Ishikawa (cell line): ENCODE data around the gene NAV1.

Experiments
- CEBPB ChIP-seq: IDR thresholded peaks from 2 replicates; pipeline ENCODE4 v1.6.1; 2012
- CREB1 ChIP-seq: IDR thresholded peaks from 2 replicates; pipeline ENCODE4 v1.6.1; 2012; ENCODE audit warnings: low read depth
- EGR1 ChIP-seq: IDR thresholded peaks from 2 replicates; pipeline ENCODE4 v1.6.1; 2012
- EP300 ChIP-seq: IDR thresholded peaks from 2 replicates; pipeline ENCODE4 v1.6.1; 2012; ENCODE audit warnings: borderline replicate concordance
- FOXM1 ChIP-seq: IDR thresholded peaks from 2 replicates; pipeline ENCODE4 v1.6.1; 2012; ENCODE audit warnings: low read depth, borderline replicate concordance
- MAX ChIP-seq: IDR thresholded peaks from 2 replicates; pipeline ENCODE4 v1.6.1; 2012
- RAD21 ChIP-seq: IDR thresholded peaks from 2 replicates; pipeline ENCODE4 v1.6.1; 2012; ENCODE audit warnings: low read depth
- REST ChIP-seq: IDR thresholded peaks from 2 replicates; pipeline ENCODE4 v1.6.1; 2012; ENCODE audit warnings: low read depth, mild to moderate bottlenecking
- TAF1 ChIP-seq: IDR thresholded peaks from 2 replicates; pipeline ENCODE4 v1.6.1; 2012; ENCODE audit warnings: low read depth, mild to moderate bottlenecking
- USF1 ChIP-seq: IDR thresholded peaks from 2 replicates; pipeline ENCODE4 v1.6.1; 2012
- YY1 ChIP-seq: IDR thresholded peaks from 2 replicates; pipeline ENCODE4 v1.6.1; 2012; ENCODE audit warnings: low read depth

- no peak for TF ChIP-seq MAX
- TF ChIP-seq USF1 = no peak
- no peak for TF ChIP-seq YY1
- TF ChIP-seq CREB1 = no peak
- no peak for TF ChIP-seq FOXM1
- no peak for TF ChIP-seq REST
- TF ChIP-seq RAD21 = no peak
- TF ChIP-seq EP300 = no peak
- TF ChIP-seq CEBPB = no peak
- TF ChIP-seq EGR1 = no peak
- TF ChIP-seq TAF1 = no peak
Observed at GRCh38 chr1:201537028-201537427, 1.9 kb upstream of the NAV1 start.
